IMR-90 (cell line): Measurements from ENCODE around the gene PLP1. TPM values are rescaled to one million over a fixed set of nuclear protein-coding genes. Genes with fewer than 3 reads are reported as not detected.

Experiments
- ATAC-seq: fragments of 200-7000 bp; cut with Tn5 transposase; 2 replicates; pipeline ENCODE4 v1.9.1; 2020; ENCODE audit warnings: low read depth, mild to moderate bottlenecking, moderate library complexity
- BruUV-seq: library from RNA; stranded (reverse); fragments of 400-500 nt; replicated peaks from 2 replicates; lab custom pipeline; 2021; lab: Mats Ljungman, UMichigan
- CTCF ChIA-PET: fragments of 300-600 bp; formaldehyde crosslinking; extraction: SDS; loops from one replicate; lab custom pipeline; 2021; ENCODE audit warnings: antibody characterized with exemption; lab: Yijun Ruan, JAX
- POLR2A ChIA-PET: fragments of 300-600 bp; sonication (Branson Sonifier 250); formaldehyde crosslinking; loops from one replicate; lab custom pipeline; 2022; ENCODE audit warnings: antibody characterized with exemption; ENCODE audit not compliant: unreplicated experiment; lab: Charles Lee
- DNase-seq: peaks from one replicate; pipeline ENCODE4 v3.0.0; 2013
- H2AFZ ChIP-seq: replicated peaks from 2 replicates; pipeline ENCODE3; 2013; ENCODE audit warnings: low read length, mild to moderate bottlenecking; ENCODE audit not compliant: poor library complexity
- H2AK5ac ChIP-seq: 2 replicates; pipeline ENCODE4 v1.6.1; 2013; ENCODE audit warnings: low read depth, low read length, inconsistent platforms
- H2AK9ac ChIP-seq: replicated peaks from 2 replicates; pipeline ENCODE3; 2013; ENCODE audit warnings: mild to moderate bottlenecking, low read depth, low read length, moderate library complexity; ENCODE audit not compliant: poor library complexity
- H2BK120ac ChIP-seq: 2 replicates; pipeline ENCODE4 v1.6.1; 2013; ENCODE audit warnings: low read depth, low read length, inconsistent platforms
- H2BK15ac ChIP-seq: 3 replicates; pipeline ENCODE4 v1.6.1; 2013; ENCODE audit warnings: low read depth, low read length, inconsistent platforms
- H2BK20ac ChIP-seq: 2 replicates; pipeline ENCODE4 v1.6.1; 2013; ENCODE audit warnings: low read depth, mild to moderate bottlenecking, inconsistent platforms, low read length, moderate library complexity
- H2BK5ac ChIP-seq: 2 replicates; pipeline ENCODE4 v1.6.1; 2013; ENCODE audit warnings: mild to moderate bottlenecking, low read depth, low read length, inconsistent platforms; ENCODE audit not compliant: poor library complexity, severe bottlenecking
- H3K14ac ChIP-seq: replicated peaks from 2 replicates; pipeline ENCODE4 v1.6.1; 2013; ENCODE audit warnings: low read depth, low read length, inconsistent platforms
- H3K18ac ChIP-seq: 2 replicates; pipeline ENCODE4 v1.6.1; 2013; ENCODE audit warnings: low read depth, low read length, control low read depth
- H3K23ac ChIP-seq: 2 replicates; pipeline ENCODE4 v1.6.1; 2013; ENCODE audit warnings: low read depth, low read length, inconsistent platforms
- H3K27ac ChIP-seq: 2 replicates; pipeline ENCODE4 v1.5.1; 2013; ENCODE audit warnings: mild to moderate bottlenecking, control low read depth, low read length; ENCODE audit not compliant: insufficient read depth
- H3K27me3 ChIP-seq: 2 replicates; pipeline ENCODE4 v1.6.1; 2013; ENCODE audit warnings: low read length; ENCODE audit not compliant: control insufficient read depth, insufficient read depth
- H3K36me3 ChIP-seq: 2 replicates; pipeline ENCODE4 v1.6.1; 2013; ENCODE audit warnings: low read length, mixed read lengths; ENCODE audit not compliant: control insufficient read depth, insufficient read depth
- H3K4ac ChIP-seq: 2 replicates; pipeline ENCODE4 v1.6.1; 2013; ENCODE audit warnings: low read depth, low read length, inconsistent platforms
- H3K4me1 ChIP-seq: 2 replicates; pipeline ENCODE4 v1.6.1; 2013; ENCODE audit warnings: low read length, mixed read lengths; ENCODE audit not compliant: control insufficient read depth, insufficient read depth
- H3K4me2 ChIP-seq: 2 replicates; pipeline ENCODE4 v1.6.1; 2013; ENCODE audit warnings: low read depth, mild to moderate bottlenecking, control low read depth, low read length, moderate library complexity
- H3K4me3 ChIP-seq: 2 replicates; pipeline ENCODE4 v1.5.1; 2013; ENCODE audit warnings: low read depth, mild to moderate bottlenecking, control low read depth, low read length, moderate library complexity; ENCODE audit not compliant: insufficient read depth
- H3K56ac ChIP-seq: 2 replicates; pipeline ENCODE4 v1.6.1; 2013; ENCODE audit warnings: low read length, inconsistent platforms; ENCODE audit not compliant: insufficient read depth; ENCODE audit errors: extremely low read depth
- H3K79me1 ChIP-seq, 2 experiments: 2 replicates each; pipeline ENCODE4 v1.6.1; 2013; ENCODE audit warnings: low read length in 2 of 2, inconsistent platforms in 1 of 2, low read depth in 1 of 2
- H3K9ac ChIP-seq: 2 replicates; pipeline ENCODE4 v1.6.1; 2013; ENCODE audit warnings: low read depth, low read length, control low read depth
- H3K9me1 ChIP-seq: 2 replicates; pipeline ENCODE4 v1.6.1; 2013; ENCODE audit warnings: low read length, inconsistent platforms; ENCODE audit not compliant: insufficient read depth
- H3K9me3 ChIP-seq: 2 replicates; pipeline ENCODE4 v1.6.1; 2013; ENCODE audit warnings: low read length; ENCODE audit not compliant: control insufficient read depth, insufficient read depth
- H4K20me1 ChIP-seq: 2 replicates; pipeline ENCODE4 v1.6.1; 2013; ENCODE audit warnings: low read length, inconsistent platforms; ENCODE audit not compliant: insufficient read depth
- H4K5ac ChIP-seq: 2 replicates; pipeline ENCODE4 v1.6.1; 2013; ENCODE audit warnings: mild to moderate bottlenecking, low read depth, low read length, control low read depth
- H4K8ac ChIP-seq, 2 experiments: 2 replicates each; pipeline ENCODE4 v1.6.1; 2013; ENCODE audit warnings: low read depth in 2 of 2, low read length in 2 of 2, control low read depth in 1 of 2, inconsistent platforms in 1 of 2
- H4K91ac ChIP-seq: 2 replicates; pipeline ENCODE4 v1.6.1; 2013; ENCODE audit warnings: low read depth, low read length, inconsistent platforms; ENCODE audit not compliant: insufficient read depth
- BHLHE40 ChIP-seq: fragments of 150-350 bp; IDR thresholded peaks from 2 replicates; pipeline ENCODE4 v1.6.1; 2016; ENCODE audit warnings: mild to moderate bottlenecking, low read depth, low read length
- CEBPB ChIP-seq: IDR thresholded peaks from 2 replicates; pipeline ENCODE4 v1.6.1; 2012; ENCODE audit warnings: low read depth, low read length, improper control_type of control experiment
- POLR2A ChIP-seq: IDR thresholded peaks from 2 replicates; pipeline ENCODE4 v1.6.1; 2012; ENCODE audit warnings: mild to moderate bottlenecking, low read depth, low read length
- RAD21 ChIP-seq: IDR thresholded peaks from 2 replicates; pipeline ENCODE4 v1.6.1; 2012; ENCODE audit warnings: low read length, improper control_type of control experiment
- WGBS, 2 experiments: methylation state at CpG; one replicate each; pipeline versions ENCODE4 v1.1.5 to v1.1.7; 2013; ENCODE audit warnings: missing lambda C conversion rate in 2 of 2; ENCODE audit not compliant: insufficient read length in 1 of 2; ENCODE audit errors: extremely low coverage in 2 of 2; 5-methylcytosine and 5-hydroxymethylcytosine counted together
- dilution Hi-C: fragments of 300-500 bp; cut with HindIII; formaldehyde crosslinking; loops from one replicate; pipeline ENCODE4 v1.14.3; 2018; ENCODE audit warnings: low sequenced_read_pairs; ENCODE audit not compliant: unreplicated experiment
- in situ Hi-C: fragments of 300-500 bp; cut with MboI; formaldehyde crosslinking; loops from 3 replicates; pipeline ENCODE4 v1.14.3; 2019; ENCODE audit warnings: low sequenced_read_pairs, inconsistent platforms, mixed read lengths
- intact Hi-C: fragments of 100-400 bp; cut with micrococcal nuclease; formaldehyde crosslinking; loops from 2 replicates; pipeline ENCODE4 v1.10.0; 2022
- polyA plus RNA-seq, 3 experiments: library from polyadenylated mRNA; depleted of rRNA; stranded (reverse); fragments of >200 nt; gene quantifications; 2 replicates each; pipeline ENCODE4 v1.2.3, GENCODE V29; 2012; ENCODE audit warnings: low replicate concordance in 1 of 3
- total RNA-seq: library from RNA; depleted of rRNA; stranded (reverse); fragments of >200 nt; gene quantifications from 2 replicates; pipeline ENCODE4 v1.2.3, GENCODE V29; 2012

Gene PLP1
- total and polyA plus RNA-seq, 2 of the 4 experiments (the other 2 are of a cell fraction), result 0.18 to 0.62 TPM

DNA sequence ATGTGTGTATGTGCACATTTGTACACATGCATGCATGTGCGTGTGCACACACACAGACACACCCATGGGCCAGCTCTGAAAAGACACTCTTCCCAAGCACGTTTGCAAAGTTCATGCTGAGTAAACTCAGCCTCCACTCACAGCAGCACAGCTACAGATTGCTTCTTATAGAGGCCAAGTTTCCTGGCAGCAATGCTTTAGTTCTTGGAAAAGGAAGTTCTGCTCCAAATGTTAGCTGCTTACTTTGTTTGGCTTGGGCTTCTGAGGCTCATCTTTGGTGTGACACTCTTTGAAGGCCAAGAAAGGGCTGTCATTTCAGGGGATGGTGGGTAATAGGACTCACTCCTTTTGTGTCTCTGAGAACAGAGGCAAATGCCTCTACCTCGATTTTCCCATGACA lies 6.6 kb downstream of the PLP1 start:
- Histone ChIP-seq H3K4me3 (no peak overlapping the region), H3K56ac (no peak overlapping the region), H2AK5ac (no peak overlapping the region), H3K9ac (no peak overlapping the region), H2AFZ (no peak overlapping the region), H2BK20ac (no peak overlapping the region), H2BK120ac (no peak overlapping the region), H4K5ac (no peak overlapping the region), H2BK15ac (no peak overlapping the region), H3K27ac (no peak overlapping the region), H4K91ac (no peak overlapping the region), H3K27me3 (peaks cover 26% of the 10 kb centered on the region), H3K9me3 (no peaks in the 10 kb centered on the region), H3K36me3 (no peaks in the 10 kb centered on the region), H3K9me1 (no peaks in the 10 kb centered on the region), H3K4ac (no peak overlapping the region), H2AK9ac (no peak overlapping the region), H4K20me1 (no peaks in the 10 kb centered on the region), H3K18ac (no peak overlapping the region), H3K14ac (no peak overlapping the region), H3K4me1 (no peaks in the 10 kb centered on the region), H2BK5ac (no peak overlapping the region), H4K8ac (no peak overlapping the region), H3K4me2 (no peak overlapping the region), H3K79me1 (no peaks in the 10 kb centered on the region), H3K23ac (no peak overlapping the region)
- ATAC-seq (no peak), DNase-seq (no peak)
- dilution Hi-C loops, result no loop called here
- in situ Hi-C loops, result no loop called here
- WGBS, 2 experiments, result 20% methylated on average over 1 of the region's 3 CpGs; no CpG with 5 or more reads in 1 of the 2 experiments
- intact Hi-C loops, result no loop called here
- ChIA-PET CTCF (no interaction called here), POLR2A (no interaction called here)
- BruUV-seq, result no TSS peak
- no peak for TF ChIP-seq BHLHE40
- no peak for TF ChIP-seq RAD21
- no peak for TF ChIP-seq CEBPB
- TF ChIP-seq POLR2A, result no peak
